Measurements from ENCODE around the gene ZNRF4. TPM values are rescaled to one million over a fixed set of nuclear protein-coding genes. Genes with fewer than 3 reads are reported as not detected.

The ZNRF4 gene
- total RNA-seq, 2 donors from 2014 or later, result not detected

DNA sequence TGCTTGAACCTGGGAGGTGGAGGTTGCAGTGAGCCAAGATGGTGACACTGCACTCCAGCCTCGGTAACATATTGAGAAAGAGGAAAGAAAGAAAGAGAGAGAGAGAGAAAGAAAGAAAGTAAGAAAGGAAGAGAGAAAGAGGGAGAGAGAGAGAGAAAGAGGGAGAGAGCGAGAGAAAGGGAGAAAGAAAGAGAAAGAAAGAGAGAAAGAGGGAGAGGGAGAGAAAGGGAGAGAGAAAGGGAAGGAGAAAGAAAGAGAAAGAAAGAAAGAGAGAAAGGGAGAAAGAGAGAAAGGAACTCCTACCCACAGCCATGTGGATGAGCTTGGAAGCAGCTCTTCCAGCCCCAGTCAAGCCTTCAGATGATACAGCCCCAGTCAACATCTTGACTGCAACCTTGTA, 46.7 kb downstream of the ZNRF4 start:
- Histone ChIP-seq H3K4me3 (ENCODE audit: low read length) (no peak overlapping the region), H3K36me3 (ENCODE audit: control insufficient read depth, insufficient read depth, low read length) (no peaks in the 10 kb centered on the region), H3K9me3 (ENCODE audit: control insufficient read depth, low read length) (peaks cover 32% of the 10 kb centered on the region), H3K9ac (ENCODE audit: extremely low read depth, low read length, poor library complexity, severe bottlenecking) (no peak overlapping the region), H3K27ac (ENCODE audit: low read depth, low read length) (no peak overlapping the region), H3K4me1 (ENCODE audit: control insufficient read depth, insufficient read depth, low read length) (peaks cover 6% of the 10 kb centered on the region), H3K27me3 (ENCODE audit: control insufficient read depth, insufficient read depth, low read length, poor library complexity, severe bottlenecking) (peaks cover 19% of the 10 kb centered on the region)
- H3K27me3 Mint-ChIP-seq (ENCODE audit: insufficient read depth), result peaks cover 85% of the 10 kb centered on the region
- H3K4me3 Mint-ChIP-seq, result no peak overlapping the region
- TF ChIP-seq, protein P1, sequence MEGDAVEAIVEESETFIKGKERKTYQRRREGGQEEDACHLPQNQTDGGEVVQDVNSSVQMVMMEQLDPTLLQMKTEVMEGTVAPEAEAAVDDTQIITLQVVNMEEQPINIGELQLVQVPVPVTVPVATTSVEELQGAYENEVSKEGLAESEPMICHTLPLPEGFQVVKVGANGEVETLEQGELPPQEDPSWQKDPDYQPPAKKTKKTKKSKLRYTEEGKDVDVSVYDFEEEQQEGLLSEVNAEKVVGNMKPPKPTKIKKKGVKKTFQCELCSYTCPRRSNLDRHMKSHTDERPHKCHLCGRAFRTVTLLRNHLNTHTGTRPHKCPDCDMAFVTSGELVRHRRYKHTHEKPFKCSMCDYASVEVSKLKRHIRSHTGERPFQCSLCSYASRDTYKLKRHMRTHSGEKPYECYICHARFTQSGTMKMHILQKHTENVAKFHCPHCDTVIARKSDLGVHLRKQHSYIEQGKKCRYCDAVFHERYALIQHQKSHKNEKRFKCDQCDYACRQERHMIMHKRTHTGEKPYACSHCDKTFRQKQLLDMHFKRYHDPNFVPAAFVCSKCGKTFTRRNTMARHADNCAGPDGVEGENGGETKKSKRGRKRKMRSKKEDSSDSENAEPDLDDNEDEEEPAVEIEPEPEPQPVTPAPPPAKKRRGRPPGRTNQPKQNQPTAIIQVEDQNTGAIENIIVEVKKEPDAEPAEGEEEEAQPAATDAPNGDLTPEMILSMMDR (conservative IDR thresholded peaks at IDR 0.05), result no peak
- peaks cover 36% of the 10 kb centered on the region for H3K9me3 Mint-ChIP-seq
- peaks cover 3% of the 10 kb centered on the region for H3K36me3 Mint-ChIP-seq (ENCODE audit: low read depth)
- WGBS, 2 experiments (ENCODE audit: insufficient coverage in 1 of 2, insufficient read length in 1 of 2), result 83 to 84% methylated on average over 2 of the region's 2 CpGs
- H3K27ac Mint-ChIP-seq, result no peak overlapping the region
- H3K4me1 Mint-ChIP-seq, result peaks cover 4% of the 10 kb centered on the region
- no peak for DNase-seq

DNA sequence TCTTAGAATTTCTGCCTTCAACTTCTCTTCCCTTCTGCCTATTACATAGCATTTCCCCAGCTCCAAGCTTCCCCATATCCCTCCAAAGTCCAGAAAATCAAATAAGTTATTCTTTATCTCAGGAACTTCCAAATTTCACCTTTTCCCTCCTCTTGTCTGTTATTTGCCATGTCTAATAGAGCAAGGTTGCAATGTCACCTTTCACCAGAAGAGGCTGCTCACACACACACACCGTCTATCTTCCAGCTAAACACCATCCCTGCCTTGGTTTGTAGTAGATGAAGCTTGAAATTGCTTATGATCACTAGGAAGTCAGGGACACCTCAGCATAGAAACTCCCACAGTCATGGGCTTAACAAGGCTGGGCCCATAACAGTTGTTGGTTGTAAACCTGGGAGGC, 48.4 kb downstream of the ZNRF4 start:
- Histone ChIP-seq H3K4me1 (ENCODE audit: control insufficient read depth, insufficient read depth, low read length) (peaks cover 6% of the 10 kb centered on the region), H3K27me3 (ENCODE audit: control insufficient read depth, insufficient read depth, low read length, poor library complexity, severe bottlenecking) (peaks cover 14% of the 10 kb centered on the region)

DNA sequence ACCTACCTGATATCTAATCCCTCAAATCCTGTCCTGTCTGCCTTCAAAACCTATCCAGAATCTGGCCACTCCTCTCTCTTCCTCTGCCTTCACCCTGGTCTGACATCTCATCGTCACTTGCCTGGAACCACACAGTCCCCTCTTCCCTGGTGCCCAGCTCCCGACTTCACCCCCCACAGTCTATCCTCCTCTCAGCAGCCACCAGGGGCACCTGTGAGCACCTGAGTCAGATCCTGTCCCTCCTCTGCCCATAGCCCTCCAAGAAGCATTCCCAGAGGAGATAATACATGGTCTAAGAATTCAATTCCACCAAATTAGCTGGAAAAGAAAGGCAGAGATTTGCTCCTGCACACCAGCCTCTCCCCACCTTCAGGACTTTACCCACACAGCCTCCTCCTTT, 48.9 kb downstream of the ZNRF4 start:
- no peak overlapping the region for H3K9ac ChIP-seq (ENCODE audit: extremely low read depth, low read length, poor library complexity, severe bottlenecking)
- Mint-ChIP-seq H3K27ac (no peak overlapping the region), H3K27me3 (ENCODE audit: insufficient read depth) (peaks cover 77% of the 10 kb centered on the region), H3K4me3 (no peak overlapping the region), H3K4me1 (peaks cover 4% of the 10 kb centered on the region), H3K9me3 (peaks cover 36% of the 10 kb centered on the region), H3K36me3 (ENCODE audit: low read depth) (peaks cover 3% of the 10 kb centered on the region)
- H3K36me3 ChIP-seq (ENCODE audit: control insufficient read depth, insufficient read depth, low read length), result no peaks in the 10 kb centered on the region
- peaks cover 32% of the 10 kb centered on the region for H3K9me3 ChIP-seq (ENCODE audit: control insufficient read depth, low read length)
- DNase-seq, result peak; percentile 82
- H3K27ac ChIP-seq (ENCODE audit: low read depth, low read length), result no peak overlapping the region
- H3K4me3 ChIP-seq (ENCODE audit: low read length), result no peak overlapping the region
- peaks cover 2% of the 10 kb centered on the region for H3K4me1 ChIP-seq (ENCODE audit: control insufficient read depth, insufficient read depth, low read length)
- peaks cover 14% of the 10 kb centered on the region for H3K27me3 ChIP-seq (ENCODE audit: control insufficient read depth, insufficient read depth, low read length, poor library complexity, severe bottlenecking)
- TF ChIP-seq, protein P1 (conservative IDR thresholded peaks at IDR 0.05), result peak; percentile 64
- 67 to 79% methylated on average over 1 to 2 of the region's 2 CpGs for WGBS, 2 experiments (ENCODE audit: insufficient coverage in 1 of 2, insufficient read length in 1 of 2)

More for the DNA sequence above, 48.4 kb downstream of the ZNRF4 start:
- no peak overlapping the region for H3K4me3 ChIP-seq (ENCODE audit: low read length)
- Mint-ChIP-seq H3K27me3 (ENCODE audit: insufficient read depth) (peaks cover 79% of the 10 kb centered on the region), H3K9me3 (peaks cover 36% of the 10 kb centered on the region), H3K36me3 (ENCODE audit: low read depth) (peaks cover 3% of the 10 kb centered on the region), H3K4me1 (peaks cover 4% of the 10 kb centered on the region), H3K27ac (no peak overlapping the region), H3K4me3 (no peak overlapping the region)
- peaks cover 32% of the 10 kb centered on the region for H3K9me3 ChIP-seq (ENCODE audit: control insufficient read depth, low read length)
- no peak overlapping the region for H3K9ac ChIP-seq (ENCODE audit: extremely low read depth, low read length, poor library complexity, severe bottlenecking)
- H3K36me3 ChIP-seq (ENCODE audit: control insufficient read depth, insufficient read depth, low read length), result no peaks in the 10 kb centered on the region
- no peak overlapping the region for H3K27ac ChIP-seq (ENCODE audit: low read depth, low read length)
- peak; percentile 65 for DNase-seq
- TF ChIP-seq, protein P1 (conservative IDR thresholded peaks at IDR 0.05), result no peak
- WGBS, 2 experiments (ENCODE audit: insufficient coverage in 1 of 2, insufficient read length in 1 of 2), result 60% methylated on average over 1 of the region's 1 CpG; no CpG with 5 or more reads in 1 of the 2 experiments

Other genes with a start within 250 kb of the ZNRF4 start
- 100 to 1,000 TPM; 226 to 248 TPM for gene PTPRS, start 114.6 kb upstream of the ZNRF4 start, total RNA-seq
- 1 to 10 TPM in 1 of 2 donors, under 1 TPM in 1; 0.53 to 1.2 TPM for gene TINCR, start 112.5 kb downstream of the ZNRF4 start, total RNA-seq
- 10 to 100 TPM; 69.2 to 74.6 TPM for gene SAFB2, start 167.4 kb downstream of the ZNRF4 start, total RNA-seq
- 100 to 1,000 TPM; 130 to 153 TPM for gene SAFB, start 167.7 kb downstream of the ZNRF4 start, total RNA-seq
- gene MICOS13, start 225.1 kb downstream of the ZNRF4 start, total RNA-seq, result 10 to 100 TPM; 26.3 to 35.0 TPM
- 10 to 100 TPM in 1 of 2 donors, 1 to 10 TPM in 1; 7.7 to 12.7 TPM for gene HSD11B1L, start 225.6 kb downstream of the ZNRF4 start, total RNA-seq
- gene RPL36, start 234.9 kb downstream of the ZNRF4 start, total RNA-seq, result 1,000 to 10,000 TPM; 1,005 to 1,008 TPM